ENCODE data around the gene EXTL1. TPM values are rescaled to one million over a fixed set of nuclear protein-coding genes. Genes with fewer than 3 reads are reported as not detected.

The EXTL1 gene
- total RNA-seq, 1 experiment from 2014 or later: 0.15 TPM

- RAD21 ChIA-PET (ENCODE audit: low non-redundant PET in 1 of 2, low total read pairs in 2 of 2, uncharacterized antibody in 2 of 2, unreplicated experiment in 2 of 2): interaction anchor here (0.6 to 2.1 kb wide), 5 partner anchors 109 to 1193 kb away, joined by 3 to 12 read pairs (median 3); no protein-coding TSS in a partner anchor
- Histone ChIP-seq H3K9ac (ENCODE audit: low read length) (peak overlapping the region; percentile 86), H3K4me2 (ENCODE audit: low read length) (peak overlapping the region; percentile 100), H3K27ac (ENCODE audit: low read depth, low read length) (peak overlapping the region; percentile 73), H3K27me3 (ENCODE audit: insufficient read depth, low read length) (no peaks in the 10 kb centered on the region), H3K36me3 (ENCODE audit: control insufficient read depth in 1 of 2, insufficient read depth in 2 of 2, low read length in 2 of 2) (no peaks in the 10 kb centered on the region), H3K4me3 (replicated peaks in 1 of 2; ENCODE audit: low read depth in 1 of 2, low read length in 2 of 2) (peak overlapping the region; percentile 91 to 98), H3K79me2 (ENCODE audit: insufficient read depth, low read length) (no peaks in the 10 kb centered on the region), H3K9me3 (ENCODE audit: control insufficient read depth in 1 of 2, insufficient read depth in 1 of 2, low read depth in 1 of 2, low read length in 2 of 2) (no peaks in the 10 kb centered on the region), H2AFZ (ENCODE audit: low read depth, low read length, poor library complexity, severe bottlenecking) (peak overlapping the region; percentile 95), H4K20me1 (ENCODE audit: insufficient read depth) (no peaks in the 10 kb centered on the region), H3K9me2 (ENCODE audit: insufficient read depth) (no peaks in the 10 kb centered on the region), H3K4me1 (ENCODE audit: control insufficient read depth in 1 of 2, insufficient read depth in 2 of 2, low read length in 2 of 2) (peaks cover 11 to 27% of the 10 kb centered on the region in 2 experiments)
- TF ChIP-seq CBX3 (IDR thresholded peaks at IDR 0.05; ENCODE audit: low read depth) (no peak), EGR1 (IDR thresholded peaks at IDR 0.05; ENCODE audit: low read depth) (no peak), MAX (IDR thresholded peaks at IDR 0.05) (no peak), SP1 (IDR thresholded peaks at IDR 0.05; ENCODE audit: low read depth) (no peak; the same call in 1 of the 2 replicates), TCF7L2 (IDR thresholded peaks at IDR 0.05; ENCODE audit: borderline replicate concordance, extremely low read depth, insufficient read depth, insufficient read length) (no peak), POLR2A (IDR thresholded peaks at IDR 0.05; ENCODE audit: borderline replicate concordance, extremely low read depth, insufficient read depth, insufficient read length) (peak; percentile 54), EZH2 (IDR thresholded peaks at IDR 0.05) (no peak), ATF3 (IDR thresholded peaks at IDR 0.05) (no peak), FOSL1 (IDR thresholded peaks at IDR 0.05; ENCODE audit: low read depth) (no peak), ELF1 (IDR thresholded peaks at IDR 0.05; ENCODE audit: borderline replicate concordance, low read depth) (no peak), POLR2AphosphoS5 (IDR thresholded peaks at IDR 0.05; ENCODE audit: low read depth, low read length) (peak; percentile 92), SRF (IDR thresholded peaks at IDR 0.05; ENCODE audit: low read depth) (no peak), EZH2phosphoT487 (IDR thresholded peaks at IDR 0.05; ENCODE audit: borderline replicate concordance) (no peak), YY1 (IDR thresholded peaks at IDR 0.05; ENCODE audit: extremely low read depth, insufficient replicate concordance, low read depth, low read length) (peak; percentile 32), CEBPB (IDR thresholded peaks at IDR 0.05; ENCODE audit: low read depth) (no peak), JUND (IDR thresholded peaks at IDR 0.05) (no peak), ZBTB33 (IDR thresholded peaks at IDR 0.05; ENCODE audit: extremely low read depth, insufficient replicate concordance, low read length) (no peak), CTCF (IDR thresholded peaks at IDR 0.05 in 2 of 3, conservative IDR thresholded peaks at IDR 0.05 in 1 of 3; ENCODE audit: borderline replicate concordance in 1 of 3, insufficient read depth in 1 of 3, low read depth in 2 of 3, low read length in 2 of 3) (0 out of 6 replicates have a peak, but pooled peaks of 1 of the 3 experiments have one; percentile 14)
- POLR2A ChIA-PET: interaction anchor here (1.0 to 1.5 kb wide), 4 partner anchors 48 to 110 kb away, joined by 3 to 5 read pairs (median 3); no protein-coding TSS in a partner anchor
- peak; percentile 77 for DNase-seq (ENCODE audit: low read depth, low spot score)
- ATAC-seq: peak; percentile 91
- intact Hi-C loops (cut with micrococcal nuclease): loop anchor here (2.0 to 5.0 kb wide), 4 partner anchors 75 to 357 kb away; partner anchors contain the start of genes C1orf232, PDIK1L and ZNF593
- BruUV-seq (replicated peaks): TSS peak; percentile 62
- CTCF ChIA-PET: interaction anchor here (0.7 to 3.8 kb wide), 11 partner anchors 9 to 382 kb away, joined by 3 to 60 read pairs (median 6); partner anchors contain the start of genes CEP85 and PDIK1L
Observed at GRCh38 chr1:26035203-26035958, 13.8 kb downstream of the EXTL1 start.
